Activated CD4-positive, alpha-beta T cell treated with anti-CD3 and anti-CD28 coated beads for 36 hours (primary cell): Measurements from ENCODE around the gene PYGM. TPM values are rescaled to one million over a fixed set of nuclear protein-coding genes. Genes with fewer than 3 reads are reported as not detected.

ENCODE experiments used
- ATAC-seq: fragments of 200-7000 bp; cut with Tn5 transposase; one replicate; pipeline ENCODE4 v1.10.0; 2021; ENCODE audit warnings: mild to moderate bottlenecking, moderate library complexity
- CTCF ChIA-PET: fragments of 350-600 bp; sonication (Branson Sonifier 250); formaldehyde crosslinking; loops from one replicate; lab custom pipeline; 2021; ENCODE audit warnings: antibody characterized with exemption; lab: Charles Lee
- POLR2A ChIA-PET: fragments of 350-600 bp; sonication (Branson Sonifier 250); formaldehyde crosslinking; loops from one replicate; lab custom pipeline; 2021; ENCODE audit warnings: antibody characterized with exemption, inconsistent platforms; lab: Charles Lee
- DNase-seq: peaks from one replicate; pipeline ENCODE4 v3.0.0-alpha.2; 2020
- H3K27ac Mint-ChIP-seq: one replicate; pipeline ENCODE4 v1.8.0; 2021; ENCODE audit warnings: mixed read lengths
- H3K27me3 Mint-ChIP-seq: one replicate; pipeline ENCODE4 v1.8.0; 2021; ENCODE audit warnings: mixed read lengths
- H3K36me3 Mint-ChIP-seq: one replicate; pipeline ENCODE4 v1.8.0; 2021; ENCODE audit warnings: low read depth, mixed read lengths
- H3K4me1 Mint-ChIP-seq: one replicate; pipeline ENCODE4 v1.8.0; 2021; ENCODE audit warnings: mixed read lengths
- H3K4me3 Mint-ChIP-seq: one replicate; pipeline ENCODE4 v1.8.0; 2021; ENCODE audit warnings: mild to moderate bottlenecking, moderate library complexity, mixed read lengths
- H3K9me3 Mint-ChIP-seq: one replicate; pipeline ENCODE4 v1.8.0; 2021; ENCODE audit warnings: low read depth, mixed read lengths
- intact Hi-C, 2 experiments: fragments of 100-400 bp; cut with DNase I in 1 of 2; cut with micrococcal nuclease in 1 of 2; formaldehyde crosslinking; loops; one replicate each; pipeline versions ENCODE4 v1.14.2 to v1.15.1; 2022 to 2024; cut with DNase I, micrococcal nuclease
- total RNA-seq, 2 experiments: library from RNA; stranded (reverse); gene quantifications; one replicate each; pipeline ENCODE4 v1.2.3, GENCODE V29; 2021

Gene PYGM
- total RNA-seq, 2 experiments from 2014 or later, result 0.87 to 1.5 TPM

DNA sequence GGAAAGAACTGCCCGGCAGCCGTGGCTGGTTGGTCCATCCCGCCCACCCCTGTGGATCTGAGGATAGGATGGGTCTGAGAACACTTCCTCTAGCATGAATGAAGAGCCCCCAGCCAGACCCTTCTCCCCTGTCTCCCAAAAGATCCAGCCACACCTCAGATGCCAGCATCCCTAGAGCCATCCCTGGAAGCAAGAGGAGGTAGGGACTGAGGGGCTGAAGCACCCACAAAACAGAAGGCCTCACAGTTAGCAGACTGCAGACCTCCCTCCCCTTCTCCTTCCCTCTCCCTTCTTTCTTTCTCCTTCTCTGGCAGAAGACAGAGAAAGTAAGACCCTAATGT lies 38.4 kb downstream of the PYGM start:
- POLR2A ChIA-PET, result no interaction called here
- H3K36me3 Mint-ChIP-seq, result no peaks in the 10 kb centered on the region
- H3K4me3 Mint-ChIP-seq, result no peak overlapping the region
- CTCF ChIA-PET, result interaction anchor here (1.4 to 1.7 kb wide), 2 partner anchors 12 to 33 kb away, joined by 6 to 13 read pairs; no protein-coding TSS in a partner anchor
- intact Hi-C loops, result no loop called here
- peaks cover 35% of the 10 kb centered on the region for H3K27me3 Mint-ChIP-seq
- no peak overlapping the region for H3K27ac Mint-ChIP-seq
- peaks cover 11% of the 10 kb centered on the region for H3K4me1 Mint-ChIP-seq
- no peaks in the 10 kb centered on the region for H3K9me3 Mint-ChIP-seq
- DNase-seq, result no peak
- no peak for ATAC-seq

DNA sequence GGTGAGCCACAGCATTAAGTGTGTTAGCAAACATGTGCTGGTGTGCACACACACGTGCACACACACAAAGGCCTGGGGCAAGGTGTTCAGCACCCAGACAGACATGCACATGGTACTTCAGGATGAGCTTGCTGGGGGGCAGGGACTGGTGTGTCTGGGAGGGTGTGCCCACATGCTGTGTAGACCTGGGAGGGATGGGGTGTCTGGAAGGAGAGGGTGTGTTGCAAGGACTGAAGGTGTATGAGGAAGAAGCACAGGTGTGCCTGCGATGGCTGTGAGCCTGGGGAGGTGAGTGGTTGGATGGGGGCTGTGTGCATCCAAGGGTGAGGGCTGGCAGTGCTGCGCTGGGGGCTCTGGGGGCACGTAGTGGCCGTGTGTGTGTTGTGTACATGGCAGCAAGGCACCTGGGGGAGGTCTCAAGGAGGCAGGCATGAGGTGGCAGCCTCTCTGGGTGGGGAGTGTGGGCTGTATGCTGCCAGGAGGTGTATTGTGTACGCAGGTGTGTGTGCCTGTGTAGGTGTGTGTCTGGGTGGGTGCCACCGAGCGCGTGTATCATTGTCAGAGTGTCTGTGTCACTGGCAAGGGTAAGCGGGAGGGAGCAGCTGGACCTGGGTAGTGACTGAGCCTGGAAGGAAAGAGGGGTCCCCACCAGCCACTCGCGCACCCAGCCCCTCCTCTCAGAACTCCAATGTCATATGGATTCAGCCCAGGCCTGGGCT lies 39.0 kb downstream of the PYGM start:
- ChIA-PET POLR2A (no interaction called here), CTCF (no interaction called here)
- no peak for DNase-seq
- ATAC-seq, result no peak
- intact Hi-C loops, result no loop called here
- no peak overlapping the region for H3K4me3 Mint-ChIP-seq
- no peaks in the 10 kb centered on the region for H3K9me3 Mint-ChIP-seq
- no peaks in the 10 kb centered on the region for H3K36me3 Mint-ChIP-seq
- H3K27me3 Mint-ChIP-seq, result peaks cover 40% of the 10 kb centered on the region
- H3K4me1 Mint-ChIP-seq, result peaks cover 11% of the 10 kb centered on the region
- H3K27ac Mint-ChIP-seq, result no peak overlapping the region

DNA sequence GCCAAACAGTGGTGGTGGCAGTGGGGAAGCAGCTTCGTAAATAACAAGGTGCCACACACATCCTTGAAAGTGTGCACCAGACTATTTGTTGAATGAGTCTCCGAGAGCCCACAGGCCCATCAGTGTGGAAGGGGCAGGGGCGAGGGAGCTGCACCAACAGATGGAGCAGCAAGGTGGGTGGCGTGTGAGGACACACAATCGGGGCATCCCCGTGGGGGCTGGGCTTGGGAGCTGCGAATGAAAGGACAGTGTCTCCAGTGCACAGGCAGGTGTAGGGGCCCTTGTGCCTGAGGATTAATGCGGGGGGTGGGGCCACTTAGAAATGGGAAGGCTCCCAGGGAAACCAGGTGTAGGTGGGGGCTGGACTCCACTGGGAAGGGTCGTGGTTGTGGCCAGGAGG lies 39.6 kb downstream of the PYGM start:
- H3K4me1 Mint-ChIP-seq, result peaks cover 11% of the 10 kb centered on the region
- no peaks in the 10 kb centered on the region for H3K36me3 Mint-ChIP-seq
- no peak overlapping the region for H3K27ac Mint-ChIP-seq
- ATAC-seq, result no peak
- CTCF ChIA-PET, result interaction anchor here (0.8 kb wide), 1 partner anchor 19 kb away, joined by 3 read pairs; no protein-coding TSS in a partner anchor
- H3K9me3 Mint-ChIP-seq, result no peaks in the 10 kb centered on the region
- POLR2A ChIA-PET, result no interaction called here
- peaks cover 44% of the 10 kb centered on the region for H3K27me3 Mint-ChIP-seq
- DNase-seq, result no peak
- intact Hi-C loops, result no loop called here
- no peak overlapping the region for H3K4me3 Mint-ChIP-seq

DNA sequence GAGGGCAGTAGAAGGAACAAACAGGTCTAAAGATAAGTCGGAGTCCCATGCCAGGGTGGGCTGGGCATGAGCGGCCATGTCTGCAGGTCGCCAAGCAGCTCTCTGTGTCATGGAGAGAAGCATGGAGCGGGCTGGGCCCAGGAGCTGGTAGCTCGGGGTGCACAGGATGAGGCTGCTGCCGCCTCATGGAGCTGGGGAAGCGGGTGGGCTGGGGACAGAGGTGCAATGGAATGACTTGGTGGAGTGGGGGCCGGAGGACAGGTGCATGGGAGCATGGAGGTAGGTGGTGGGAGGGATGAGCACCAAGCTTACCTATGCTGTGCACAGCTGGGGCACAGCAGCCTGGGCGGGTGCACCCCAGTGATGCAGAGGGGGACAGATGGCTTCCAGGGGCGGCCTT lies 40.4 kb downstream of the PYGM start:
- intact Hi-C loops, result no loop called here
- no peaks in the 10 kb centered on the region for H3K36me3 Mint-ChIP-seq
- H3K9me3 Mint-ChIP-seq, result no peaks in the 10 kb centered on the region
- CTCF ChIA-PET, result interaction anchor here (0.8 to 1.6 kb wide), 3 partner anchors 20 to 31 kb away, joined by 3 to 5 read pairs (median 3); no protein-coding TSS in a partner anchor
- POLR2A ChIA-PET, result no interaction called here
- H3K4me1 Mint-ChIP-seq, result peaks cover 7% of the 10 kb centered on the region
- ATAC-seq (no peak), DNase-seq (no peak)
- no peak overlapping the region for H3K4me3 Mint-ChIP-seq
- H3K27me3 Mint-ChIP-seq, result peaks cover 52% of the 10 kb centered on the region
- no peak overlapping the region for H3K27ac Mint-ChIP-seq

DNA sequence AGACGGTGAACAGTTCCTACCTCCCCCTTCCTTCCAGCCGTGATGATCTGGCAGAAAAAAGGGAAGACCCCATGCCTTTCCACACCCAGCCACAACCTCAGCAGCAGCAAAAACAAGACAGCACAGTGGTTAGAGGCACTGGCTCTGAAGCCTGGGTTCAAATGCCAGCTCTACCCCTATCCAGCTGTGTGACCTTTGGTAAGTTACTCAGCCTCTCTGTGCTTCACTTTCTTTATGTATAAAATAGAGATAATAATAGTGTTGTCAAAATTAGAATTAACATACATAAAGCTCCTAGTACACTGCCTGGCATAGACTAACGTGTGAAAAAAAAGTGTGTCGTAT lies 41.0 kb downstream of the PYGM start:
- ChIA-PET POLR2A (no interaction called here), CTCF (interaction anchor here (1.0 to 1.6 kb wide), 3 partner anchors 14 to 30 kb away, joined by 3 to 5 read pairs (median 3); no protein-coding TSS in a partner anchor)
- no peak for DNase-seq
- Mint-ChIP-seq H3K9me3 (no peaks in the 10 kb centered on the region), H3K4me1 (peaks cover 5% of the 10 kb centered on the region), H3K27ac (no peak overlapping the region), H3K4me3 (no peak overlapping the region), H3K36me3 (no peaks in the 10 kb centered on the region), H3K27me3 (peaks cover 58% of the 10 kb centered on the region)
- intact Hi-C loops, result no loop called here
- ATAC-seq, result no peak

DNA sequence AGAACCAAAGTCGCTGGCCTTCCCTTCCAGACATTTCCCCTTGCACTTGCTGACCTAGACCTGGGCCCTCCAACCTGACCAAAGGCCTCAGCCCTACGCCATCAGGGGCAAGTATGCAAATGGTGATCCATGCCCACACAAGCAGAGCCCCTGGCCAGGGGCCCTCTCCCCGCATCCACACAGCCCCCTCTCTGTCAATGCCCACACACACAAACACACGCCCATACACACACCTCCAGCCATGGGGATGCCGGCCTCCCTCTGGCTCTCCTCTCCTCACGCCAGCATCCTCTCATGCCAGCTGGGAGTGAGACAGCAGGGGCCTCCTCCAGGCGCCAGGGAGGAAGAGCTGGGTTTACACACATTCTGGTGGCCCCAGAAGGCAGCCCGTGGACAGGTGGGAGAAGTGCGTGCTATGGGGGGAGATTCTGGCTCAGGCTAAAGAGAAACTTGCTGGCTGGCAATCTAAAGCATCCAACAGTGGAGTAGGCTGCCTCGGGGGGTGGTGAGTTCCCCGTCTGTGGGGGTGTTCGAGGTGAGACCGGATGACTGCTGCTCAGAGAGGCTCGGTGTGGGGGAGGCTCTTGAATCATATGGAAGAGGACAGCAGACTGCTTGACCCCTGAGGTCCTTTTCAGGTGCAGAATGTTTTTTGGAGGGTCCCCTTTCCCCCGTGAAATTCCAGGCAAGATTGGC lies 41.5 kb downstream of the PYGM start:
- DNase-seq (no peak), ATAC-seq (no peak)
- intact Hi-C loops, result no loop called here
- peaks cover 2% of the 10 kb centered on the region for H3K4me1 Mint-ChIP-seq
- H3K27ac Mint-ChIP-seq, result no peak overlapping the region
- ChIA-PET POLR2A (no interaction called here), CTCF (interaction anchor here (1.3 to 1.6 kb wide), 3 partner anchors 13 to 30 kb away, joined by 3 to 5 read pairs (median 4); partner anchors contain the start of gene RASGRP2)
- no peaks in the 10 kb centered on the region for H3K36me3 Mint-ChIP-seq
- no peak overlapping the region for H3K4me3 Mint-ChIP-seq
- H3K9me3 Mint-ChIP-seq, result no peaks in the 10 kb centered on the region
- H3K27me3 Mint-ChIP-seq, result peaks cover 58% of the 10 kb centered on the region

DNA sequence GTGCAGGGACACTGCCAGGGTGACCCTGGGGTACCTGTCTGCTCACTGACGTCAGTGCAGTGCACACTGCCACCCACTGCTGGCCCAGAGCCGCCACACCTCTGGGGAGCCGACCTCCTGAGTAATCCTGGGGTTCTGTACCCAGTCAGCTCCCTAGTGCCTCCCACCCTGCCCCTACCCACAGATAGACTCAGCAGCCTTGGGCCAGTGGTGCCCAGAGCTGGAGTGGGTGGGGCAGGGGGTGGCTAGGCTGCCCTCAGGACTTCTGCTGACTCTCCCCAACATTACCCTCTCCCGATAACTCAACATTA lies 42.6 kb downstream of the PYGM start:
- intact Hi-C loops, result no loop called here
- ChIA-PET POLR2A (no interaction called here), CTCF (interaction anchor here (0.6 to 1.5 kb wide), 4 partner anchors 8 to 29 kb away, joined by 3 to 6 read pairs (median 4); partner anchors contain the start of gene RASGRP2)
- no peaks in the 10 kb centered on the region for H3K9me3 Mint-ChIP-seq
- peaks cover 59% of the 10 kb centered on the region for H3K27me3 Mint-ChIP-seq
- H3K36me3 Mint-ChIP-seq, result no peaks in the 10 kb centered on the region
- ATAC-seq (no peak), DNase-seq (no peak)
- H3K4me1 Mint-ChIP-seq, result peaks cover 5% of the 10 kb centered on the region
- H3K4me3 Mint-ChIP-seq, result no peak overlapping the region
- no peak overlapping the region for H3K27ac Mint-ChIP-seq

DNA sequence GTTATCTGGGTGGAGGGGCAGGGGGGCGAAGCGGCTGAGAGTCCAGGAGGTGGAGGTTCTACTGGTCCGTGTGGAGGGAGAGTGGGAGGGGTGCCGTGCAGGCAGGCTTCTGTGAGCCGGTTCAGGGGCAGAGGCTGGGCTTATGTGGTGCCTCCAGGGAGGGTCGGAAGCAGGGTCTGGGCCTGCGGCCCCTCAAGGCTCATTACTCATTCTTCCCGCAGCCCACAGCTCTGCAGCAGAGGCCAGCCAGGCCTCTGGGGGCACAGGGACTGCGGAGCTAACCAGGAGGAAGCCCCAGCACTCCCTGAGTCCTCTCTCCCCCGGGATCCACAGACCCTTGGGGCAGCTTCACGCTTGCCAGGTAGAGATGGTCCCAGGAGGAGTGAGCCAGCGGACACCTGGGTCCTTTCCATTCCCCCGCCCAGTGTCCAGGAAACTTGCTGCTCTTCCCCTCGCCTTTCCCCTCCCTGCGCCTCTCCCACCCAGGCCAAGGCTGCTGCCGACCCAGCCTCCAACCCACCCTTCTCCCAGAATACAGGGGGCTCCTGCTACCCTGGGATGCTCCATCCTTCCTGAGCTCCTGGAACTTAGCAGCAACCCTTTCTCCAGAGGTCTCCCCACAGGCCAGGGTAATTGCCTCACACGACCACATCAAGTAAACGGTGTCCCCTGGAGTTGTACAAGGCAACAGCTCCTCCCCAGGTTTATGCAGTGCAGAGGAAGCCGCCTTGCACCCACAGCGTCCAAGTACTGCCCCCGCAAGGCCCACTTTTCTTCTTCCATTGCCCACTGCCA lies 43.1 kb downstream of the PYGM start:
- Mint-ChIP-seq H3K27ac (no peak overlapping the region), H3K4me3 (no peak overlapping the region)
- POLR2A ChIA-PET, result no interaction called here

DNA sequence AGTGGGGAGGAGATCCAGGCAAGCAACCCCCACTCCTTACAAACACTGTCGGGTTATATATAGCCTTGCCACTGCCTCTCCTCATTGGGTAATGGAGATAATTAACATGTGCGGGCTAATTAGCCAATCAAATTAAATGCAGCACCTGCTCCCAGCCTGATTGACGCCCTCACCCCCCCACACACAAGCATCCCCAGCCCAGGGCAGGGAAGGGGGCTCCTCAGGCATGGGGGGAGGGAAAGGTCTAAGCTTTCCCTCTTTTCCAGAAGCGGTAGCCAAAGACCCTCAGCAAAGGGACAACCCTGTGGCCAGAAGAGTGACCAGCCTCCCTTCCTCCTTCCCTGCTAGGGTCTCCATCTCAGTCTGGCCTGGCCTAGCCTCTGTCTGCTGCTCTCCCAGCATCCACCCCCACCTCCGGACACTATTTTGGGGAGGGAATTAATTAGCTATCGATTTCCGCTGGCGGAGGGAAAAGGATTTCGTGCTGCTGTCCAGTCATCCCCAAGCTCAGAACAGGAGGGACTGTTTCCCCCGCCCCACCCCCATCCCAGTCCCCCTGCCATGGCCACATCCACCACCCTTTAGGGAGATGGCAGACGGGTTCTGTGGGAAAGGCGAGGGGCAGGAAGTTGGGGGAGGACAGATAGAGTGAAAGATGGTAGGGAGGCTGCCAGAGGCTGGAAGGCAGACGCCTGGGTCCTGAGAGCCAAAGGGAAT lies 43.9 kb downstream of the PYGM start:
- DNase-seq, result no peak
- Mint-ChIP-seq H3K36me3 (no peaks in the 10 kb centered on the region), H3K9me3 (no peaks in the 10 kb centered on the region), H3K4me1 (peaks cover 13% of the 10 kb centered on the region), H3K4me3 (no peak overlapping the region), H3K27me3 (peaks cover 62% of the 10 kb centered on the region), H3K27ac (no peak overlapping the region)
- intact Hi-C loops, result no loop called here
- ChIA-PET CTCF (interaction anchor here (0.7 to 2.2 kb wide), 4 partner anchors 9 to 27 kb away, joined by 3 to 8 read pairs (median 4); no protein-coding TSS in a partner anchor), POLR2A (no interaction called here)
- ATAC-seq, result no peak

More for the DNA sequence above, 43.1 kb downstream of the PYGM start:
- ATAC-seq (no peak), DNase-seq (no peak)
- H3K27me3 Mint-ChIP-seq, result peaks cover 60% of the 10 kb centered on the region
- intact Hi-C loops, result no loop called here
- CTCF ChIA-PET, result interaction anchor here (1.0 to 1.3 kb wide), 2 partner anchors 28 kb away, joined by 3 to 4 read pairs; partner anchors contain the start of gene RASGRP2
- H3K36me3 Mint-ChIP-seq, result no peaks in the 10 kb centered on the region
- H3K9me3 Mint-ChIP-seq, result no peaks in the 10 kb centered on the region
- peaks cover 11% of the 10 kb centered on the region for H3K4me1 Mint-ChIP-seq

DNA sequence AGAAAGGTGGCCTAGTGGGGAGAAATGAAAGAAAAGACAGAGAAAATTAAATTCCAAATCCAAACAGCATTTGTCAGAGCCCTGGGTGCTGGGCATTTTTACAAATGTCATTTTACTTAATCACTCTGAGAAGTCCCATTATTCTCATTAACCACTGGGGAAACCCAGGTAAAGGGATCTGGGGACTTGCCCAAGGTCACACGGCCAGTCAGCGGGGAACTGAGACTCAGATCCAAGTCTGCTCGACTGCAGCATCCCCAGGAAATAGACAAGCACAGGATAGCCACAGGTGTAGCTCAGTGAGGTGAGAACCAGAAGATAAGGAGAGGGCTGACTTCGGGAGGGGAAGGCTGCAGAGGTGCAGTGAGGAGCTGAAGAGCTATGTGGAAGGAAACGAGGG lies 44.7 kb downstream of the PYGM start:
- ATAC-seq, result no peak
- Mint-ChIP-seq H3K4me1 (peaks cover 13% of the 10 kb centered on the region), H3K27me3 (peaks cover 64% of the 10 kb centered on the region), H3K27ac (no peak overlapping the region), H3K9me3 (no peaks in the 10 kb centered on the region), H3K4me3 (no peak overlapping the region), H3K36me3 (no peaks in the 10 kb centered on the region)
- POLR2A ChIA-PET, result no interaction called here
- intact Hi-C loops, result no loop called here
- no peak for DNase-seq
- CTCF ChIA-PET, result interaction anchor here (0.6 to 2.2 kb wide), 5 partner anchors 10 to 264 kb away, joined by 3 to 8 read pairs (median 3); no protein-coding TSS in a partner anchor

DNA sequence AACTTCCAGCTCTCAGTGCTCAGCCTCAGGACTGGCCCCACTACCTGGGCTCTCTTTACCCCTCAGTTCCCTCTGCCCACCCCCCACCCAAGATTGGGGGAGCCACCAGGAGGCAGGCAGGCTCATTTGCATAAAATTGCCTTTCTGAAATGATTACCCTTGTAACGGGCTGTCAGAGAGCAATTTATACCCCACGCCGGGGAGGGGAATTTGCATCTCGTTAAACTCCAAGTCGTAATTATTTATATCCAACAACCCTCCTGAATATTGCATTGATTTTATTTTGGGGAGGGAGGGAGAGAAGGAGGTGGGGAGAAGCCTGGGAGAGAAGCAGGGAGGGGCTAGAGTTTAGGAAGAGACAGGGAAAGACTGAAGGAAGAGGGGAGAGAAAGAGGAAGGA lies 45.1 kb downstream of the PYGM start:
- ChIA-PET POLR2A (no interaction called here), CTCF (interaction anchor here (2.2 kb wide), 1 partner anchor 10 kb away, joined by 8 read pairs; no protein-coding TSS in a partner anchor)
- peaks cover 66% of the 10 kb centered on the region for H3K27me3 Mint-ChIP-seq
- no peak overlapping the region for H3K27ac Mint-ChIP-seq
- H3K9me3 Mint-ChIP-seq, result no peaks in the 10 kb centered on the region
- DNase-seq (no peak), ATAC-seq (no peak)
- peaks cover 13% of the 10 kb centered on the region for H3K4me1 Mint-ChIP-seq
- intact Hi-C loops, result loop anchor here in 1 of 2 experiments (1.0 kb wide), 1 partner anchor 8 kb away; no protein-coding TSS in a partner anchor
- H3K36me3 Mint-ChIP-seq, result no peaks in the 10 kb centered on the region
- no peak overlapping the region for H3K4me3 Mint-ChIP-seq
